ENCODE measurements around the gene ADARB2. TPM values are rescaled to one million over a fixed set of nuclear protein-coding genes. Genes with fewer than 3 reads are reported as not detected.

Gene ADARB2
- total and polyA plus RNA-seq, 8 donors: 0.34 to 24.7 (median 3.2) TPM

GRCh38 chr10:1678084-1678483 lies 59.2 kb downstream of the ADARB2 start:
- Histone ChIP-seq H3K4me3 (no peak overlapping the region), H3K4me1 (no peaks in the 10 kb centered on the region), H3K36me3 (no peaks in the 10 kb centered on the region), H3K9me3 (no peaks in the 10 kb centered on the region), H3K27me3 (no peaks in the 10 kb centered on the region), H3K27ac (no peak overlapping the region)
- 59 to 70% methylated on average over 15 of the region's 15 CpGs for WGBS, 2 donors
- TF ChIP-seq CTCF (IDR thresholded peaks at IDR 0.05): no peak
- DNase-seq (no peak), ATAC-seq (no peak), FAIRE-seq (no peak)
- intact Hi-C loops (cut with DNase I): no loop called here

DNA sequence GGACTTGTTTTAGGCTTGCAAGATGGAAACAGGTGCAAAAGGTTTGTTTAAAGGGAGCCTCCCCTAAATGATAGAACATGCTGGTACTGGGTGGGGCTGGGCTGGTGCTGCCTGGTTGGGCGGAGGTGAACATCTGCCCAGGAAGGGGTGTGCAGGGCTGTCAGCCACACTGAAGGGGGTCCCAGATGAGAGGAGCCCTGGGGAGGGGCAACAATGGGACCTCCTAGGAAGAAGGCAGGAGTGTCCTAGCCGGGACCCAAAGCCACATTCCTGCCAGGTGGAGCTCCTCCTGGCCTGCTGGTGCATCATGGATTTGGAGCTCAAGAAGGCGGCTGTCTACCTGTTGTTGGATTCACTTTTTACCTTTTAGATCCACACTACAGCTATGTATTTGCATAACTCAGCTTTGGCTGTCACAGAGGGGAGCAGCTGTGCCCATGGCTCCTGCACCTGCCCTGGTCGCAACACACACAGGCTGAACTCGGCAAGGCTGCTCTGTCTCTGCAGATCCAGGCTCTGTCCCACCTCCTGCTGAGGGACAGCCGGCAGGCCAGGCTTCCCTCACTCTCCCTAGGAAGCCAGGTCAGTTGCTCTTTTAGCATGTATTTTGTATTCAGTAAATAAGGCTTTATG lies 59.9 kb downstream of the ADARB2 start:
- ATAC-seq: no peak
- DNase-seq: no peak
- Histone ChIP-seq H3K4me1 (no peaks in the 10 kb centered on the region), H3K9me3 (no peaks in the 10 kb centered on the region), H3K27ac (no peak overlapping the region), H3K36me3 (no peaks in the 10 kb centered on the region), H3K27me3 (no peaks in the 10 kb centered on the region), H3K4me3 (no peak overlapping the region)
- intact Hi-C loops (cut with DNase I): no loop called here
- WGBS, 2 donors: 58 to 65% methylated on average over 6 of the region's 6 CpGs
- FAIRE-seq: no peak
- no peak for TF ChIP-seq CTCF (IDR thresholded peaks at IDR 0.05)

DNA sequence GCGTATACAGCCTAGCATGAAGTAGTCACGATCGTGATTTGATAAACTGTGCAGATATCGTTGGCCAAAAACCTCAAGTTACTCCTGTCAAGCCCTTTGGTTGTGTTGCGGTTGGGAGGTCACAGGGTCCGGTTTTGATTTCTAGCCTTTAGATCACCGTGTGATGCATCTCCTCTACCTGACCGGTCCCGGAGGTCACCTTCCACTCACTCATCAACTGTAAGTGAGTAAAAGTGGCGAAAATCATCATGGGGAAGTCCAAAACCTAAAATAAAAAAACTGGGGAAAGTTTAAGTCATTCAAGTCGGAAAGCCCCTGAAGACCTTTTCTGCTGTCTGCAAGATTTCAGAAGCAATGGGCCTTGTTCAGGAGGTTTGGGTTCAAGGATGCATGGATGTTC lies 62.8 kb downstream of the ADARB2 start:
- H3K9me3 ChIP-seq: no peaks in the 10 kb centered on the region
- H3K27me3 ChIP-seq: no peaks in the 10 kb centered on the region
- ATAC-seq (no peak), FAIRE-seq (no peak), DNase-seq (no peak)
- no peaks in the 10 kb centered on the region for H3K36me3 ChIP-seq
- no peak overlapping the region for H3K4me3 ChIP-seq
- TF ChIP-seq CTCF (IDR thresholded peaks at IDR 0.05): no peak
- H3K27ac ChIP-seq: no peak overlapping the region
- H3K4me1 ChIP-seq: no peaks in the 10 kb centered on the region
- WGBS, 2 donors: 76 to 87% methylated on average over 11 of the region's 11 CpGs
- intact Hi-C loops (cut with DNase I): no loop called here

GRCh38 chr10:1673568-1674345 lies 63.6 kb downstream of the ADARB2 start:
- ATAC-seq (no peak), DNase-seq (no peak)
- whole genome bisulfite sequencing, 2 donors: 70 to 82% methylated on average over 21 of the region's 21 CpGs

More at GRCh38 chr10:1673568-1674345, 63.6 kb downstream of the ADARB2 start:
- FAIRE-seq: no peak
- intact Hi-C loops (cut with DNase I): no loop called here
- Histone ChIP-seq H3K4me3 (no peak overlapping the region), H3K27me3 (no peaks in the 10 kb centered on the region), H3K27ac (no peak overlapping the region), H3K36me3 (no peaks in the 10 kb centered on the region), H3K4me1 (no peaks in the 10 kb centered on the region), H3K9me3 (no peaks in the 10 kb centered on the region)
- TF ChIP-seq CTCF (IDR thresholded peaks at IDR 0.05): no peak
